RWPE2 (cell line): Measurements from ENCODE around the gene DNA2.

Experiments
- ATAC-seq: fragments of 200-7000 bp; cut with Tn5 transposase; 3 replicates; pipeline ENCODE4 v1.9.1; 2021; ENCODE audit warnings: low read depth
- DNase-seq: peaks from one replicate; pipeline ENCODE4 v3.0.0-alpha.2; 2020; ENCODE audit warnings: low spot score
- H3K27ac ChIP-seq: fragments of 450-650 bp; 2 replicates; pipeline ENCODE4 v1.5.1; 2017; ENCODE audit warnings: mild to moderate bottlenecking; ENCODE audit not compliant: poor library complexity, severe bottlenecking
- H3K27me3 ChIP-seq: fragments of 250-450 bp; sonication (Bioruptor Pico); 2 replicates; pipeline ENCODE4 v1.5.1; 2021; ENCODE audit warnings: mild to moderate bottlenecking, moderate library complexity; ENCODE audit not compliant: insufficient read depth, poor library complexity, severe bottlenecking
- H3K36me3 ChIP-seq: fragments of 250-450 bp; sonication (Bioruptor Pico); 2 replicates; pipeline ENCODE4 v1.5.1; 2020; ENCODE audit warnings: low read depth, mild to moderate bottlenecking, moderate library complexity
- H3K4me1 ChIP-seq: fragments of 250-450 bp; sonication (Bioruptor Pico); 2 replicates; pipeline ENCODE4 v1.5.1; 2021; ENCODE audit warnings: mild to moderate bottlenecking, moderate library complexity; ENCODE audit not compliant: insufficient read depth, poor library complexity, severe bottlenecking
- H3K4me3 ChIP-seq: fragments of 250-450 bp; sonication (Bioruptor Pico); 2 replicates; pipeline ENCODE4 v1.5.1; 2021; ENCODE audit warnings: mild to moderate bottlenecking, moderate library complexity; ENCODE audit not compliant: severe bottlenecking
- H3K9me3 ChIP-seq: fragments of 250-450 bp; sonication (Bioruptor Pico); 2 replicates; pipeline ENCODE4 v1.5.1; 2021; ENCODE audit warnings: mild to moderate bottlenecking, moderate library complexity; ENCODE audit not compliant: severe bottlenecking
- CTCF ChIP-seq: fragments of 450-650 bp; IDR thresholded peaks from one replicate; pipeline ENCODE4 v1.5.1; 2017; ENCODE audit warnings: mild to moderate bottlenecking, moderate library complexity; ENCODE audit not compliant: poor library complexity, severe bottlenecking

DNA2 gene

DNA sequence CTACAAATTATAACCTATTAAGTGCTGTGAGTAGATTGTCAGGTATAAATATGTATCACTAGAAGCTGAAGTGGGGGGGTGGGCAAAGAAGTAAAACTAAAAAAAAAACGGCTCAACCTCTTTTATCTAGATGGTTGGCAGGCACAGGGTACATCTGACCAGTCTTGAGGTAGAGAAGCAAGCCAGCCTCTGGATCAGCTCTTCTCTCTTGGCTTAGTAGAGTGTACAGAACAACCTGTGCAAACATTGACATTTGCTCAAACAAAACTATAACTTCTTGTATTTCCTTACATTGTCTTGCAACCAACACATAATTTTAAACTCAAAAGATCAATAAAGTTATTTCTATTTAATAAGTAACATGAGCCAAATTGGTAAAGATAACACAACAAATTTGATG is 25.6 kb downstream of the DNA2 start:
- DNase-seq, result no peak
- H3K9me3 ChIP-seq, result no peaks in the 10 kb centered on the region
- no peaks in the 10 kb centered on the region for H3K4me1 ChIP-seq
- ATAC-seq, result no peak
- no peaks in the 10 kb centered on the region for H3K27me3 ChIP-seq
- no peak for TF ChIP-seq CTCF
- peaks cover 59% of the 10 kb centered on the region for H3K36me3 ChIP-seq
- H3K27ac ChIP-seq, result no peak overlapping the region
- H3K4me3 ChIP-seq, result no peak overlapping the region

- Histone ChIP-seq H3K9me3 (no peaks in the 10 kb centered on the region), H3K4me3 (no peak overlapping the region), H3K4me1 (no peaks in the 10 kb centered on the region), H3K27ac (no peak overlapping the region), H3K36me3 (peaks cover 55% of the 10 kb centered on the region), H3K27me3 (no peaks in the 10 kb centered on the region)
- ATAC-seq (no peak), DNase-seq (no peak)
- no peak for TF ChIP-seq CTCF
Measured at GRCh38 chr10:68442971-68443370, 28.8 kb downstream of the DNA2 start.

DNA sequence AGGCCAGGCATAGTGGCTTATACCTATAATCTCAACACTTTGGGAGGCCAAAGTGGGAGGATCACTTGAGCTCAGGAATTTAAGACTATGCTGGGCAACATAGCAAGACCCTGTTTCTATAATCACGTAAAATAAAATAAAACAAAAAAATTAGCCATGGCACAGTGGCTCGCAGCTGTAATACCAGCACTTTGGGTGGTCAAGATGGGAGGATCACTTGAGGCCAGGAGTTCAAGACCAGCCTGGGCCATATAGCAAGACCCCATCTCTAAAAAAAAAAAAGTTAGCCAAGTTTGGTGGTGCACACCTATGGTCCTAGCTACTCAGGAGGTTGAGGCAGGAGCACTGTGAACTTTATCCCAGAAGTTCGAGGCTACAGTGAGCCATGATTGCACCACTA is 30.9 kb downstream of the DNA2 start:
- ATAC-seq, result no peak
- Histone ChIP-seq H3K27ac (no peak overlapping the region), H3K4me3 (no peak overlapping the region), H3K4me1 (no peaks in the 10 kb centered on the region), H3K27me3 (no peaks in the 10 kb centered on the region), H3K36me3 (peaks cover 60% of the 10 kb centered on the region), H3K9me3 (no peaks in the 10 kb centered on the region)
- no peak for DNase-seq
- no peak for TF ChIP-seq CTCF

- H3K36me3 ChIP-seq, result peaks cover 55% of the 10 kb centered on the region
Measured at GRCh38 chr10:68435803-68436202, 36.0 kb downstream of the DNA2 start.

More at GRCh38 chr10:68435803-68436202, 36.0 kb downstream of the DNA2 start:
- no peaks in the 10 kb centered on the region for H3K9me3 ChIP-seq
- ATAC-seq (no peak), DNase-seq (no peak)
- no peak overlapping the region for H3K27ac ChIP-seq
- TF ChIP-seq CTCF, result no peak
- H3K4me1 ChIP-seq, result peaks cover 11% of the 10 kb centered on the region
- H3K4me3 ChIP-seq, result no peak overlapping the region
- H3K27me3 ChIP-seq, result no peaks in the 10 kb centered on the region
